Neural cell (in vitro differentiated cells): ENCODE data around the gene PGRMC2. TPM values are rescaled to one million over a fixed set of nuclear protein-coding genes. Genes with fewer than 3 reads are reported as not detected.

Experiments
- H2AFZ ChIP-seq: fragments of 200-600, 300-800 bp; sonication (generic), shearing (Covaris generic); 2 replicates; pipeline ENCODE4 v1.6.0; 2014; ENCODE audit warnings: low read depth, mild to moderate bottlenecking, antibody characterized with exemption, low read length, moderate library complexity
- H3F3A ChIP-seq: fragments of 200-600 bp; shearing (Covaris generic); 2 replicates; pipeline ENCODE4 v1.6.1; 2016; ENCODE audit warnings: mild to moderate bottlenecking, moderate library complexity, mixed read lengths, antibody characterized with exemption, low read length; ENCODE audit not compliant: insufficient read depth, poor library complexity, severe bottlenecking
- H3K27ac ChIP-seq: fragments of 200-600, 300-800 bp; sonication (generic), shearing (Covaris generic); 2 replicates; pipeline ENCODE4 v1.5.1; 2014; ENCODE audit warnings: mild to moderate bottlenecking, low read length, moderate library complexity
- H3K27me3 ChIP-seq: fragments of 300-800, 200-600 bp; sonication (generic), shearing (Covaris generic); 2 replicates; pipeline ENCODE4 v1.6.0; 2014; ENCODE audit warnings: mild to moderate bottlenecking, low read depth, low read length, moderate library complexity; ENCODE audit not compliant: insufficient read depth
- H3K36me3 ChIP-seq: fragments of 300-800, 200-600 bp; sonication (generic), shearing (Covaris generic); 2 replicates; pipeline ENCODE4 v1.5.1; 2014; ENCODE audit warnings: mild to moderate bottlenecking, antibody characterized with exemption, low read length, moderate library complexity; ENCODE audit not compliant: insufficient read depth
- H3K4me2 ChIP-seq: fragments of 300-800, 200-600 bp; sonication (generic), shearing (Covaris generic); 2 replicates; pipeline ENCODE4 v1.6.0; 2014; ENCODE audit warnings: mild to moderate bottlenecking, low read length
- H3K4me3 ChIP-seq: fragments of 300-800, 200-600 bp; sonication (generic), shearing (Covaris generic); 2 replicates; pipeline ENCODE4 v1.5.1; 2014; ENCODE audit warnings: mild to moderate bottlenecking, low read length, moderate library complexity
- H3K79me2 ChIP-seq: fragments of 200-600 bp; shearing (Covaris generic); replicated peaks from 2 replicates; pipeline ENCODE4 v1.6.0; 2014; ENCODE audit warnings: mild to moderate bottlenecking, low read length, moderate library complexity; ENCODE audit not compliant: insufficient read depth
- H3K9ac ChIP-seq: fragments of 300-800, 200-600 bp; sonication (generic), shearing (Covaris generic); 2 replicates; pipeline ENCODE4 v1.6.1; 2016; ENCODE audit warnings: mild to moderate bottlenecking, low read length, mixed read lengths
- H3K9me2 ChIP-seq: fragments of 200-600 bp; shearing (Covaris generic); 2 replicates; pipeline ENCODE4 v1.6.1; 2016; ENCODE audit warnings: mild to moderate bottlenecking, low read length, mixed read lengths; ENCODE audit not compliant: insufficient read depth
- H3K9me3 ChIP-seq: fragments of 200-600, 300-800 bp; sonication (generic), shearing (Covaris generic); 2 replicates; pipeline ENCODE4 v1.6.1; 2016; ENCODE audit warnings: mild to moderate bottlenecking, mixed run types, low read length, moderate library complexity, mixed read lengths
- H4K20me1 ChIP-seq: fragments of 200-600 bp; shearing (Covaris generic); 2 replicates; pipeline ENCODE4 v1.6.1; 2016; ENCODE audit warnings: mild to moderate bottlenecking, mixed run types; ENCODE audit not compliant: insufficient read depth
- CTCF ChIP-seq: fragments of 450-650 bp; IDR thresholded peaks from 2 replicates; pipeline ENCODE4 v1.5.1; 2014; ENCODE audit warnings: antibody characterized with exemption, mild to moderate bottlenecking, moderate library complexity; ENCODE audit not compliant: poor library complexity, severe bottlenecking
- EP300 ChIP-seq: fragments of 450-650 bp; conservative IDR thresholded peaks from 2 replicates; pipeline ENCODE4 v1.6.1; 2014; ENCODE audit warnings: antibody characterized with exemption, mild to moderate bottlenecking, moderate library complexity; ENCODE audit not compliant: poor library complexity, severe bottlenecking
- EZH2 ChIP-seq: fragments of 200-600, 300-800 bp; shearing (Covaris generic), sonication (generic); IDR thresholded peaks from 2 replicates; pipeline ENCODE4 v1.6.1; 2014; ENCODE audit warnings: antibody characterized with exemption, low read length, borderline replicate concordance, mild to moderate bottlenecking; ENCODE audit not compliant: insufficient read depth, poor library complexity, severe bottlenecking
- MXI1 ChIP-seq: fragments of 450-650 bp; conservative IDR thresholded peaks from 2 replicates; pipeline ENCODE4 v1.6.1; 2014; ENCODE audit warnings: antibody characterized with exemption, mild to moderate bottlenecking; ENCODE audit not compliant: poor library complexity, severe bottlenecking
- POLR2AphosphoS5 ChIP-seq: IDR thresholded peaks from 2 replicates; pipeline ENCODE4 v1.6.1; 2012
- RAD21 ChIP-seq: fragments of 450-650 bp; conservative IDR thresholded peaks from 2 replicates; pipeline ENCODE4 v1.6.1; 2014; ENCODE audit warnings: antibody characterized with exemption, mild to moderate bottlenecking, moderate library complexity
- REST ChIP-seq: IDR thresholded peaks from 2 replicates; pipeline ENCODE4 v1.6.1; 2012; ENCODE audit warnings: borderline replicate concordance
- SMC3 ChIP-seq: fragments of 450-650 bp; conservative IDR thresholded peaks from 2 replicates; pipeline ENCODE4 v1.6.1; 2014; ENCODE audit warnings: antibody characterized with exemption, mild to moderate bottlenecking, moderate library complexity; ENCODE audit not compliant: poor library complexity
- TAF1 ChIP-seq: IDR thresholded peaks from 2 replicates; pipeline ENCODE4 v1.6.1; 2012; ENCODE audit warnings: low read depth
- polyA plus RNA-seq: library from polyadenylated mRNA; depleted of rRNA; stranded (reverse); fragments of >200 nt; gene quantifications from 2 replicates; pipeline ENCODE4 v1.2.3, GENCODE V29; 2014

Gene PGRMC2
- polyA plus RNA-seq, 1 donor from 2014 or later: 16.5 TPM

GRCh38 chr4:128307123-128307571 lies 19.5 kb upstream of the PGRMC2 start:
- Histone ChIP-seq H3K79me2 (no peaks in the 10 kb centered on the region), H4K20me1 (no peaks in the 10 kb centered on the region), H3K9me3 (no peaks in the 10 kb centered on the region), H3K4me2 (no peak overlapping the region), H3F3A (no peaks in the 10 kb centered on the region), H3K27ac (no peak overlapping the region), H3K36me3 (no peaks in the 10 kb centered on the region), H3K9ac (no peak overlapping the region), H3K4me3 (no peak overlapping the region), H2AFZ (no peak overlapping the region), H3K9me2 (no peaks in the 10 kb centered on the region), H3K27me3 (no peaks in the 10 kb centered on the region)
- no peak for TF ChIP-seq SMC3

- H4K20me1 ChIP-seq: no peaks in the 10 kb centered on the region
- TF ChIP-seq REST: no peak
- TF ChIP-seq TAF1: no peak
- no peak for TF ChIP-seq POLR2AphosphoS5
- no peak for TF ChIP-seq SMC3
- no peak for TF ChIP-seq MXI1
- no peak for TF ChIP-seq EP300
- no peak for TF ChIP-seq EZH2
- no peak for TF ChIP-seq RAD21
- TF ChIP-seq CTCF: no peak
- H3K9me3 ChIP-seq: no peaks in the 10 kb centered on the region
- H3K36me3 ChIP-seq: no peaks in the 10 kb centered on the region
- H3K79me2 ChIP-seq: no peaks in the 10 kb centered on the region
- no peaks in the 10 kb centered on the region for H3K9me2 ChIP-seq
- H3K4me2 ChIP-seq: no peak overlapping the region
- no peak overlapping the region for H2AFZ ChIP-seq
- no peaks in the 10 kb centered on the region for H3F3A ChIP-seq
- H3K9ac ChIP-seq: no peak overlapping the region
- H3K27ac ChIP-seq: no peak overlapping the region
- H3K4me3 ChIP-seq: no peak overlapping the region
- H3K27me3 ChIP-seq: no peaks in the 10 kb centered on the region
Observed at GRCh38 chr4:128305942-128306341, 18.3 kb upstream of the PGRMC2 start.

GRCh38 chr4:128303986-128304385 lies 16.4 kb upstream of the PGRMC2 start:
- Histone ChIP-seq H3K4me2 (no peak overlapping the region), H3K36me3 (no peaks in the 10 kb centered on the region), H3K79me2 (no peaks in the 10 kb centered on the region), H4K20me1 (no peaks in the 10 kb centered on the region), H3K9ac (no peak overlapping the region), H2AFZ (no peak overlapping the region), H3K4me3 (no peak overlapping the region), H3K9me3 (no peaks in the 10 kb centered on the region), H3K27me3 (no peaks in the 10 kb centered on the region), H3K9me2 (no peaks in the 10 kb centered on the region), H3F3A (no peaks in the 10 kb centered on the region), H3K27ac (no peak overlapping the region)
- no peak for TF ChIP-seq EP300
- TF ChIP-seq CTCF: no peak
- no peak for TF ChIP-seq REST
